GM23338 (cell line): Measurements from ENCODE around the gene CLASRP.

Experiments used
- CREB1 ChIP-seq: fragments of 250-450 bp; sonication (Bioruptor Pico); IDR thresholded peaks from 2 replicates; pipeline ENCODE4 v1.5.0; 2020; ENCODE audit warnings: low read depth, mild to moderate bottlenecking, moderate library complexity
- EZH2 ChIP-seq: fragments of 200-600 bp; sonication (generic); IDR thresholded peaks from one replicate; pipeline ENCODE4 v1.8.0; 2017; ENCODE audit warnings: antibody characterized with exemption, mild to moderate bottlenecking, low read depth; ENCODE audit not compliant: unreplicated experiment
- EZH2phosphoT487 ChIP-seq: fragments of 200-600 bp; sonication (generic); IDR thresholded peaks from one replicate; pipeline ENCODE4 v1.8.1; 2018; ENCODE audit warnings: antibody characterized with exemption; ENCODE audit not compliant: unreplicated experiment
- JUNB ChIP-seq: IDR thresholded peaks from one replicate; pipeline ENCODE4 v1.6.1; 2016; ENCODE audit warnings: antibody characterized with exemption; ENCODE audit not compliant: unreplicated experiment
- POLR2AphosphoS5 ChIP-seq: IDR thresholded peaks from 2 replicates; pipeline ENCODE4 v1.6.1; 2016; ENCODE audit warnings: antibody characterized with exemption, low read depth
- STAT1 ChIP-seq: IDR thresholded peaks from one replicate; pipeline ENCODE4 v1.6.1; 2016; ENCODE audit warnings: antibody characterized with exemption; ENCODE audit not compliant: unreplicated experiment
- ZNF114 ChIP-seq: fragments of 250-450 bp; sonication (Bioruptor Pico); IDR thresholded peaks from 2 replicates; pipeline ENCODE4 v1.5.0; 2020; ENCODE audit warnings: mild to moderate bottlenecking, moderate library complexity
- TF ChIP-seq, protein P1 (sequence below), 2 experiments: fragments of 200-600 bp in 1 of 2; sonication (generic) in 1 of 2; conservative IDR thresholded peaks; 2 replicates each; pipeline versions ENCODE4 v1.5.1 to v1.6.1; 2016 to 2017; ENCODE audit warnings: antibody characterized with exemption in 2 of 2, low read depth in 2 of 2, mild to moderate bottlenecking in 2 of 2, moderate library complexity in 1 of 2
- TF ChIP-seq, protein P2 (sequence below): IDR thresholded peaks from one replicate; pipeline ENCODE4 v1.6.1; 2018; ENCODE audit warnings: antibody characterized with exemption; ENCODE audit not compliant: unreplicated experiment

DNA sequence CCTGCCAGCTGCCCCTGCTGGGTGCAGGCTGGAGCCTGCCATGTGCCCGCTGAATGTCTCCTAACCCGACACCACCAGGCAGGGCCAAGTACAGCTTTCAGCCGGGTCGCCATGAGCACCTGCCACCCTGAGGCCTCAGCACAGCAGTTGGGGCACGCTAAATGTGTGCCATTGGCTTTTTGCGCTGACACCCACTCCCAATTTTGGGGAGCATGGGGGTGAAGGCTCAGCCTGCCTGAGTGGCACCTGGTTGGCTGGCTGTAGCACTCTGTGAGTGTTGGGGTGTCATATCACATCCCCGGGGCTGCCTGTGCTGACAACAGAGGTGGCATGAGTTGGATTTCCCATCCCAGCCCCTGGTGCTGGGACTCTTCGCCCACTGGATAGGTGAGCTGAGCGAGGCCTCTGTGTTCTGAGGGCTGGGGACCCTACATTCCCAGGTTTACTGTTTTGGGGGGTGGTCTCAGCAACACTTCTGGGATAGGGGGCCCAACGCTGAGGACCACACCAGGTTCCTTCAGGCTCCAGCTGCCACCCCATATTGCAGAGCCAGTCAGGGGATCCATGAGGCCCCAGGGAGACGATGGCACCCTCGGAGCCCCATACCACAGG lies 44.8 kb upstream of the CLASRP start:
- TF ChIP-seq EZH2 (no peak), STAT1 (no peak), POLR2AphosphoS5 (peak; percentile 29; the same call in 1 of the 2 replicates), EZH2phosphoT487 (no peak), JUNB (no peak), CREB1 (CRISPR knock-in tag) (no peak), ZNF114 (CRISPR knock-in tag) (no peak)
- TF ChIP-seq, protein P1, sequence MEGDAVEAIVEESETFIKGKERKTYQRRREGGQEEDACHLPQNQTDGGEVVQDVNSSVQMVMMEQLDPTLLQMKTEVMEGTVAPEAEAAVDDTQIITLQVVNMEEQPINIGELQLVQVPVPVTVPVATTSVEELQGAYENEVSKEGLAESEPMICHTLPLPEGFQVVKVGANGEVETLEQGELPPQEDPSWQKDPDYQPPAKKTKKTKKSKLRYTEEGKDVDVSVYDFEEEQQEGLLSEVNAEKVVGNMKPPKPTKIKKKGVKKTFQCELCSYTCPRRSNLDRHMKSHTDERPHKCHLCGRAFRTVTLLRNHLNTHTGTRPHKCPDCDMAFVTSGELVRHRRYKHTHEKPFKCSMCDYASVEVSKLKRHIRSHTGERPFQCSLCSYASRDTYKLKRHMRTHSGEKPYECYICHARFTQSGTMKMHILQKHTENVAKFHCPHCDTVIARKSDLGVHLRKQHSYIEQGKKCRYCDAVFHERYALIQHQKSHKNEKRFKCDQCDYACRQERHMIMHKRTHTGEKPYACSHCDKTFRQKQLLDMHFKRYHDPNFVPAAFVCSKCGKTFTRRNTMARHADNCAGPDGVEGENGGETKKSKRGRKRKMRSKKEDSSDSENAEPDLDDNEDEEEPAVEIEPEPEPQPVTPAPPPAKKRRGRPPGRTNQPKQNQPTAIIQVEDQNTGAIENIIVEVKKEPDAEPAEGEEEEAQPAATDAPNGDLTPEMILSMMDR (conservative IDR thresholded peaks at IDR 0.05; ENCODE audit: low read depth in 2 of 2), result no peak
- TF ChIP-seq, protein P2, sequence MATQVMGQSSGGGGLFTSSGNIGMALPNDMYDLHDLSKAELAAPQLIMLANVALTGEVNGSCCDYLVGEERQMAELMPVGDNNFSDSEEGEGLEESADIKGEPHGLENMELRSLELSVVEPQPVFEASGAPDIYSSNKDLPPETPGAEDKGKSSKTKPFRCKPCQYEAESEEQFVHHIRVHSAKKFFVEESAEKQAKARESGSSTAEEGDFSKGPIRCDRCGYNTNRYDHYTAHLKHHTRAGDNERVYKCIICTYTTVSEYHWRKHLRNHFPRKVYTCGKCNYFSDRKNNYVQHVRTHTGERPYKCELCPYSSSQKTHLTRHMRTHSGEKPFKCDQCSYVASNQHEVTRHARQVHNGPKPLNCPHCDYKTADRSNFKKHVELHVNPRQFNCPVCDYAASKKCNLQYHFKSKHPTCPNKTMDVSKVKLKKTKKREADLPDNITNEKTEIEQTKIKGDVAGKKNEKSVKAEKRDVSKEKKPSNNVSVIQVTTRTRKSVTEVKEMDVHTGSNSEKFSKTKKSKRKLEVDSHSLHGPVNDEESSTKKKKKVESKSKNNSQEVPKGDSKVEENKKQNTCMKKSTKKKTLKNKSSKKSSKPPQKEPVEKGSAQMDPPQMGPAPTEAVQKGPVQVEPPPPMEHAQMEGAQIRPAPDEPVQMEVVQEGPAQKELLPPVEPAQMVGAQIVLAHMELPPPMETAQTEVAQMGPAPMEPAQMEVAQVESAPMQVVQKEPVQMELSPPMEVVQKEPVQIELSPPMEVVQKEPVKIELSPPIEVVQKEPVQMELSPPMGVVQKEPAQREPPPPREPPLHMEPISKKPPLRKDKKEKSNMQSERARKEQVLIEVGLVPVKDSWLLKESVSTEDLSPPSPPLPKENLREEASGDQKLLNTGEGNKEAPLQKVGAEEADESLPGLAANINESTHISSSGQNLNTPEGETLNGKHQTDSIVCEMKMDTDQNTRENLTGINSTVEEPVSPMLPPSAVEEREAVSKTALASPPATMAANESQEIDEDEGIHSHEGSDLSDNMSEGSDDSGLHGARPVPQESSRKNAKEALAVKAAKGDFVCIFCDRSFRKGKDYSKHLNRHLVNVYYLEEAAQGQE, result no peak
